H1 (cell line): Measurements from ENCODE around the gene NMRAL1. TPM values are rescaled to one million over a fixed set of nuclear protein-coding genes. Genes with fewer than 3 reads are reported as not detected.

Experiments used
- ASH2L ChIP-seq: fragments of 200-600, 300-600 bp; sonication (generic); IDR thresholded peaks from one replicate; pipeline ENCODE4 v1.7.1; 2017; ENCODE audit warnings: low read length
- CEBPB ChIP-seq: IDR thresholded peaks from 2 replicates; pipeline ENCODE4 v1.6.1; 2012; ENCODE audit warnings: low read depth, low read length
- GABPA ChIP-seq: IDR thresholded peaks from 2 replicates; pipeline ENCODE4 v1.6.1; 2011; ENCODE audit warnings: mild to moderate bottlenecking, low read length, moderate library complexity, borderline replicate concordance; ENCODE audit not compliant: insufficient read depth
- KDM5A ChIP-seq: fragments of 200-600 bp; IDR thresholded peaks from 2 replicates; pipeline ENCODE4 v1.7.1; 2012; ENCODE audit warnings: mild to moderate bottlenecking, low read length, inconsistent platforms, mixed read lengths
- YY1 ChIP-seq: IDR thresholded peaks from 2 replicates; pipeline ENCODE4 v1.6.1; 2011; ENCODE audit warnings: low read depth, mild to moderate bottlenecking, low read length
- polyA plus RNA-seq, 7 experiments: library from polyadenylated mRNA; depleted of rRNA in 3 of 7; stranded (reverse) in 5 of 7; unstranded in 2 of 7; fragments of >200 nt in 5 of 7; fragments of 200-250 nt in 2 of 7; gene quantifications; 1 replicate in 5 of 7; 2 replicates in 1 of 7; 4 replicates in 1 of 7; pipeline versions ENCODE4 v1.2.1 to v1.2.3, GENCODE V29; 2011 to 2013; ENCODE audit warnings: missing spikeins in 2 of 7, mixed read lengths in 2 of 7
- total RNA-seq: library from RNA; stranded (reverse); fragmentation: NEBNext Ultra II Directional; extraction: Animal tissue kit (Norgen Biotek cat#: 25700); gene quantifications from 2 replicates; pipeline ENCODE4 v1.2.1, GENCODE V29; 2021

The NMRAL1 gene
- total and polyA plus RNA-seq, 2 of the 8 experiments (the other 6 are each of a cell fraction or from before 2014, with no cell fraction given): 66.8 to 143 TPM

DNA sequence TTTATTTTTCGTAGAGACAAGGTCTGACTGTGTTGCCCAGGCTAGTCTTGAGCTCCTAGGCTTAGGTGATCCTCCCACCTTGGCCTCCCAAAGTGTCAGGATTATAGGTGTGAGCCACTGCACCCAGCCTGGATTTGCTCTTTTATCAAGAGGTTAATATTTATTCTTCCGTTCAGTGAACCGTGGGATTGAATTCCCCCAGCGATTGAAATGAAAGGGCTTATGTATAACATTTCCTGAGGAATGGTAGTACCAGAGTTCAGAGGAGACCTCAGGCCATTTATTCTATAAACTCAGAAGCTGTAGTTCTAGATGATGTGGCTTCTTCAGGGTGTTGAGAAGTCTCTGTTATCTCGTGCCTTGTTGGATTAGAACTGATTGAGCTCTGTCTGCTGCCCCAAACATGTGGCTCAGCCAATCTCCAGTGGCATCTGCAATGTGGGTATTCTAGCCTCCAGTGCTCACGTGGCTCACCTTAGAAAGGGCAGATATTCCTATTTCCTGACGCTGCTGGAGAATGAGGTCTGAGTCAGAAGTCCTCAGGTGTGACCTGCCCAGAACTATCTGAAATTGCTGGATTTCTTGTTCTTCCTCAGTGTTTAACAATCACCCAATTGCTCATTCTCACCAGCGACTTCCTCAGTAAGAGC lies 24.2 kb upstream of the NMRAL1 start (continued):
- TF ChIP-seq KDM5A: no peak
- no peak for TF ChIP-seq GABPA
- no peak for TF ChIP-seq YY1
- no peak for TF ChIP-seq ASH2L
- no peak for TF ChIP-seq CEBPB
